NCI-H146 treated with DMSO at 0.1 percent for 48 hours (cell line): Measurements from ENCODE around the gene SLC25A29.
A peak's percentile ranks its signal among the peaks of the same experiment; 100 is the strongest.

Source experiments
- DNase-seq: peaks from one replicate; lab custom pipeline; 2025; ENCODE audit not compliant: unreplicated experiment; lab: John Stamatoyannopoulos, UW

SLC25A29 gene

GRCh38 chr14:100332071-100332639, 25.9 kb upstream of the SLC25A29 start:
- DNase-seq = no peak

DNA sequence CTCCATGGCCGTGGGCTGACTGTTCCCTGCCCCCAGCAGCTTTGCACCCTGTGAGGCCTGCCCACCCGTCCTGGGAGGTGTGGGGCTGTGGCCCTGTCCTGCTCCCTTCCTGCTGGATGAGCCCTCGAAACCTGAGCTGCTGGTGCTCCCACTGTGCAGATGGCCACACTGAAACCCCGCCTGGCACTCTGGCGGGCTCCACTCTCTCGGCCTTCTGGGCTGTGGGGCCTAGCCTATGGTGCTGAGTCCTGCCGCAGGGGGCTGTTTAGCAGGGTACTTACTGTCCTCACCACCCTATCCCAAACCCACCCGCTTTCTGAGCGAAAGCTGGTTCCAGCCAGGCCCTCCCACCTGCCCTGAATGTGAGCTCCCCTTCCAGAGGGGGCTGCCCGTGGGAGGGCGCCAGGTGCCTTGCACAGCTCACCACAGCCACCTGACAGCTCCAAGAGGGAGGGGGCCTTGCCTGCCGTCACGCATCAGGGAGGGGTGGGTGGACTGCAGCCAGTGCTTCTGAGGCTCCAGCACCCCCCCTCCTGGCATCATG, 24.2 kb upstream of the SLC25A29 start:
- DNase-seq = no peak

DNA sequence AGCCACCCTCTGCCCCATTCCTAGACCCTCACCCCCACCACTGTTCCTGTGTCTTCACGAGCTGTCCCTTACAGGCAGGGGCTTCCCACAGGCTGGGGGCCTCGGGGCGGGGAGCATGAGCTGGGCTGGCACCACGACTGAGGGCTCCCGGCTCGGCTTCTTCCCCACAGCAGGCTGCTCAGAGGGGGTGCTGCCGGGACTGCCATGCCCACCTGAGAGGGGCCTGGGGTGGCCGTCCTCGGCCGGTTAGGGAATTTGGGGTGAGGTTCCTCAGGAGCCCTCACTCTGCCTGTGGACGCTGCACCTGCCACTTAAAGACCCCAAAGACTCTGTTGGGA, 23.7 kb upstream of the SLC25A29 start:
- no peak for DNase-seq

DNA sequence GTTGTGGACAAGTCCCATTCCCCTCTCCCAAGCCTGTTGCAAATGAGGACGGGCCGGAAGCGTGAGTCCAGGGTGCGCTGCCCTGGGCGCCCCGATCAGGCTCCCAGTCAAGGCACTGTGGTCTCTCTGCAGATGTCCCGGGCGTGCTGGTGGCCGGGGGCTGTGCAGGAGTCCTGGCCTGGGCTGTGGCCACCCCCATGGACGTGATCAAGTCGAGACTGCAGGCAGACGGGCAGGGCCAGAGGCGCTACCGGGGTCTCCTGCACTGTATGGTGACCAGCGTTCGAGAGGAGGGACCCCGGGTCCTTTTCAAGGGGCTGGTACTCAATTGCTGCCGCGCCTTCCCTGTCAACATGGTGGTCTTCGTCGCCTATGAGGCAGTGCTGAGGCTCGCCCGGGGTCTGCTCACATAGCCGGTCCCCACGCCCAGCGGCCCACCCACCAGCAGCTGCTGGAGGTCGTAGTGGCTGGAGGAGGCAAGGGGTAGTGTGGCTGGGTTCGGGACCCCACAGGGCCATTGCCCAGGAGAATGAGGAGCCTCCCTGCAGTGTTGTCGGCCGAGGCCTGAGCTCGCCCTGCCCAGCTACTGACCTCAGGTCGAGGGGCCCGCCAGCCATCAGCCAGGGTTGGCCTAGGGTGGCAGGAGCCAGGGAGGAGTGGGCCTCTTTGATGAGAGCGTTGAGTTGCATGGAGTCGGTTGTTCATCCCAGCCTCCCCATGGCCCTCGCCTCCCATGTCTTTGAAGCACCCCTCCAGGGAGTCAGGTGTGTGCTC, 23.2 kb upstream of the SLC25A29 start:
- no peak for DNase-seq

DNA sequence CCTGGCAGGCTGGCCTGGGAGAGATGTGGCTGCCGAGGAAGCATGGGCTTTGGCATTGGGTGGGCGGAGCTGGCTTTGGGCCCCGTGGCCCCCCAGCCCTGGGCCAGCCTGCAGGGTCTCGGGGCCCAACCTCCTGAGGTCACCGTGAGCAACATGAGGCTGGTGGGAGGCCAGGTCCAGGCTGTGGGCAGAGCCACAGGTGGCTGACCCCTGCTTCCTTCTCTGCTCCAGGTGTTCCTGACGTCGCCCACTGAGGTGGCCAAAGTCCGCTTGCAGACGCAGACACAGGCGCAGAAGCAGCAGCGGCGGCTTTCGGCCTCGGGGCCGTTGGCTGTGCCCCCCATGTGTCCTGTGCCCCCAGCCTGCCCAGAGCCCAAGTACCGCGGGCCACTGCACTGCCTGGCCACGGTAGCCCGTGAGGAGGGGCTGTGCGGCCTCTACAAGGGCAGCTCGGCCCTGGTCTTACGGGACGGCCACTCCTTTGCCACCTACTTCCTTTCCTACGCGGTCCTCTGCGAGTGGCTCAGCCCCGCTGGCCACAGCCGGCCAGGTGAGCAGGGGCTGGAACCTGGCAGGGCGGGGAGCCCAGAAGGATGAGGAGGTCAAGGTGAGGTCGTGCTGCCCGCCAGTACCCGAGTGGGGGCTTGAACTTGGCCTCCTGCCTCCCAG, 22.4 kb upstream of the SLC25A29 start:
- DNase-seq = no peak

- DNase-seq = no peak
Observed at GRCh38 chr14:100327128-100327527, 20.9 kb upstream of the SLC25A29 start.

GRCh38 chr14:100325958-100326357, 19.7 kb upstream of the SLC25A29 start:
- no peak for DNase-seq

- DNase-seq = no peak
Observed at GRCh38 chr14:100325231-100325632, 19.0 kb upstream of the SLC25A29 start.

GRCh38 chr14:100323942-100324307, 17.7 kb upstream of the SLC25A29 start:
- no peak for DNase-seq

DNA sequence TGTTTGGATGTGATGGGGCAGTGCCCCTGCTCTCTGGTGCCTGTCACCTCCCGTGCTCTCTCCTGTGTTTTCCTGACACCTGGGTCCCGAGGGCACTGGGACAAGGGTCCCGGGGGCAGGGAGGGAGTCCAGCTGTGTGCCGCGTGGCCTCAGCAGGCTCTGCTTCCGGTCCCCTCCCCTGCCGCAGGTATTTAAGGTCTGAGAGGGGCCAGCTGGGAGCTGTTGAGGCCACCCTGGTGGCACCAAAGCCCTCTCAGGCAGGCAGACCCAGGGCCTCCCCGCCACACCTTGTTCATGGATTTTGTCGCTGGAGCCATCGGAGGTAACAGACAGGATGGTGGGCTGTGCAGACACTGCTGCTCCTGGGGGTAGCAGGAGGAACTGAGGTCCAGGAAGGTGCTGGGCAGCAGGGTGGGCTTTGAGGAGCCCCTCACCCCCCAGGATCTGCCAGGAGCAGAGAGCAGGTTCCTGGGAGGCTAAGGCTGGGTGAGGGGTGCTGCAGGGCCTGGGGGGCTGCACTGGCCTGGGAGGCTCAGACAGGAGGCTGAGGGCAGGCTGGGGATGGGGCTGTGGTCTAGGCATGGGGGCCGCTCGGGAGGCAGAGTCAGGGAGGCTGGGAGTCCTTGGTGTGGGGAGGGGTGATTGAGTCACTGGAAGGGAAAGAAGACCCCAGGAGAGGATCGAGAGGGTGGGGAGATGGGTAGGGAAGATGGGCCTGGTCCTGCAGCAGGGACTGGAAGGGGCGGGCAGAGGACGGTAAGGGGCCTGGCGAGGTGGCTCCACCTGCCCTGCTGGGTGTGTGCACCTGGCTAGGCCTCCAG, 17.1 kb upstream of the SLC25A29 start, which contains the start of gene SLC25A47:
TSS of gene SLC25A47 (plus strand) at position 219 of the 821 bp plus-strand sequence. CDS start at position 295, 76 bp downstream.
- no peak for DNase-seq

- DNase-seq = no peak
Observed at GRCh38 chr14:100322138-100322957, 16.1 kb upstream of the SLC25A29 start.

- DNase-seq = peak; percentile 47
Observed at GRCh38 chr14:100321473-100322137, 15.4 kb upstream of the SLC25A29 start.

DNA sequence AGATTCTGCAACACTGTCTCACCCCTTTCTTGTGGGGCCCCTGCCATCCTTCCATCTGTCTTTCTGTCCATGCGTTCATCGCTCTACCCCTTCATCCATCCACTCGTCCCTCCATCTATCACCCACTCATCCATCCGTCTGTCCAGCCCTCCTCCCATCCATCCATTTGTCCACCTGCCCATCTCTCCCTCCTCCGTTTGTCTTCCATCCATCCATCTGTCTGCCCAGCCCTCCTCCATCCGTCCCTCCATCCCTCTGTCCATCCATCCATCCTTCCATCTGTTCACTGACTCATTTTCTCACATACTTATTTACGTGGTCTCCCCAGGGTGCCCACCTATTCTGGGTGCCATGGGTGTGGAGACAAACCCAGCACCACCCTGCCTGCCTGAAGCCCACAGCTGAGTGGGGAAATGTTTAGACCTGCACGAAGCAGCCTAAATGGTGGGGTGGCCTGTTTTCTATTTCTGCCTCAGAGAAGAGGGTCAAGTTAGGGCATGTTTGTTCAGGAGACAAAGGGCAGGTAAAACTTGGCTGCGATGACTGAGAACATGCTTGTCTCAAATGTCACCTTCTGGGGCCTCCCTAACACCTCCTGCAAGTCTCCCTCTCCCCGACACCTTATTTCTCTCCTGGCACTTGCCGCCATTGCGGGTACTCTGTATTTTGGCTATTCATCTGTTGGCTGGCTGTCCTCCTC, 14.1 kb upstream of the SLC25A29 start:
- DNase-seq = no peak

DNA sequence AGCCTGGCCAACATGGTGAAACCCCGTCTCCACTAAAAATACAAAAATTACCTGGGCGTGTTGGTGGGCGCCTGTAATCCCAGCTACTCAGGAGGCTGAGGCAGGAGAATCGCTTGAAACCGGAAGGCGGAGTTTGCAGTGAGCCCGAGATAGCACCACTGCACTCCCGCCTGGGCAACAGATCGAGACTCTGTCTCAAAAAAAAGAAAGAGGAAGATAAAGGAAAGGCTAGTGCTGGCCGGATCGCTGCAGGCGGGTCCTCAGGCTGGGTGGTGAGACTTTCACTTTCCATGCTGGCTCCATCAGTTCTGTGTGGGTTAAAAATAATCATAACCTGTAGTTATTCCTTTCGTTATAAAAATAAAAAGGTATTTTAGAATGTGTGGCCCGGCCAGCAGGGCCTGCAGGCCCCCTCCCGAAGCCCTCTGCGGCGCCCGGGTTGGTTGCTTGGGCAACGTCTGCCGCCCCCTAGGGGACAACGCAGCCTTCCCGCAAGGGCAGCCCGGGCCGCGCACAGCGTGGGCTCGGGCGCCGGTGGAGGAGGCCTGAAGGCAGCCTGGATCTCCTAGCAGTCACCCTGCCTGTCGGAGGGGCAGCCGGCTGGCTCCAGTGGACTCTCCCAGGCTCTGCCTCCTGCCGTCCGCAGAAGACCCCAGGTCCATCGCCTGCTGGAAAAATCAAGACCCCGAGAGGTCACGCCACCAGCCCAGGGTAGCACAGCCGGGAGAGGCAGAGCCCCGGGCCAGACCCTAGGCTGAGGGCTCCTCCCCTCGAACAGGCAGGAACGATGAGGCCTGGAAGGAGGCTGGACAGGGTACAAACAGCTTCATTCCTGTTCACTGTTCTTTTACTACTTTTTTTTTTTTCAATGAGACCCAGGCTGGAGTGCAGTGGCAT, 11.9 kb upstream of the SLC25A29 start:
- no peak for DNase-seq

GRCh38 chr14:100317389-100317788, 11.1 kb upstream of the SLC25A29 start:
- no peak for DNase-seq

DNA sequence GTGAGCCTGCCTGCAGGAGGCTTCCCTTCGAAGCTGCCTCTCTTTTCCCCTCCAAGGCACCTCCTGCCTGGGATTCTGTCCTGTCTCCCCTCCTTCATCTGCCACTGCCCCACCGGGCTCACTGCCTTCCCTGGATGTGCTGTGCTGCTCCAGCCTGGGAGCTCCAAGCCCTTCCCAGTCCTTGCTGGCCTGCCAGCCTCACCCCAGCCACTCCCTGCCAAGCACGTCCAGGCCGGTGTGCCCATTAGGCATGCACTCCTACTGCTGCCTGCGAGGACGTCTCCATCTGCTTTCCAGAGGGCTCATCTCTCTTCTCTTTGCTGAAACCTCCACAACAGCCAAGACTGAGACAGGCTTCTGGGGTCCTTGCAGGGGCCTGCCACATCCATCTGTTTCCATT, 8.5 kb upstream of the SLC25A29 start:
- DNase-seq = no peak

- no peak for DNase-seq
Observed at GRCh38 chr14:100313464-100314230, 7.4 kb upstream of the SLC25A29 start.
